HepG2 (cell line): ENCODE data around the gene IL1RAPL2.

ENCODE experiments used
- MAZ ChIP-seq, 2 experiments: sonication (generic) in 1 of 2; formaldehyde crosslinking in 1 of 2; IDR thresholded peaks; 2 replicates each; pipeline versions ENCODE4 v1.5.0 to v1.6.1; 2012 to 2020; ENCODE audit warnings: low read depth in 2 of 2, mild to moderate bottlenecking in 2 of 2, borderline replicate concordance in 1 of 2, improper control_type of control experiment in 1 of 2, low read length in 1 of 2, missing genetic modification reagents in 1 of 2, moderate library complexity in 1 of 2
- PHF8 ChIP-seq: sonication (generic); formaldehyde crosslinking; IDR thresholded peaks from 2 replicates; pipeline ENCODE4 v1.5.0; 2020; ENCODE audit warnings: missing genetic modification reagents
- TF ChIP-seq, protein P1 (sequence below): sonication (generic); formaldehyde crosslinking; IDR thresholded peaks from 2 replicates; pipeline ENCODE4 v1.5.0; 2020; ENCODE audit warnings: mild to moderate bottlenecking, missing genetic modification reagents, moderate library complexity

DNA sequence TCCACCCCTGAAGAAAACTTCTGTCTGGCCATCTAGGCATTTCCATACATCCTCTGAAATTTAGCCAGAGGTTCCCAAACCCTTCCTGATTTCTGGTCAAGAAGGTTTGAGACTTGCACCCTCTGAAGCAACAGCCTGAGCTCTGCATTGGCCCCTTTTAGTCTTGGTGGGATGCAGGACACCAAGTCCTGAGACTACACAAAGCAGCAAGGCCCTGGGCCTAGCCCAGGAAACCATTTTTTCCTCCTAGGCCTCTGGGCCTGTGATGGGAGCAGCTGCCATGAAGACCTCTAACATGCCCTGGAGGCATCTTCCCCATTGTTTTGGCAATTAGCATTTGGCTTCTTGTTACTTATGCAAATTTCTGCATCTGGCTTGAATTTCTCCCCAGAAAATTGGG is 196.6 kb downstream of the IL1RAPL2 start:
- TF ChIP-seq, protein P1, sequence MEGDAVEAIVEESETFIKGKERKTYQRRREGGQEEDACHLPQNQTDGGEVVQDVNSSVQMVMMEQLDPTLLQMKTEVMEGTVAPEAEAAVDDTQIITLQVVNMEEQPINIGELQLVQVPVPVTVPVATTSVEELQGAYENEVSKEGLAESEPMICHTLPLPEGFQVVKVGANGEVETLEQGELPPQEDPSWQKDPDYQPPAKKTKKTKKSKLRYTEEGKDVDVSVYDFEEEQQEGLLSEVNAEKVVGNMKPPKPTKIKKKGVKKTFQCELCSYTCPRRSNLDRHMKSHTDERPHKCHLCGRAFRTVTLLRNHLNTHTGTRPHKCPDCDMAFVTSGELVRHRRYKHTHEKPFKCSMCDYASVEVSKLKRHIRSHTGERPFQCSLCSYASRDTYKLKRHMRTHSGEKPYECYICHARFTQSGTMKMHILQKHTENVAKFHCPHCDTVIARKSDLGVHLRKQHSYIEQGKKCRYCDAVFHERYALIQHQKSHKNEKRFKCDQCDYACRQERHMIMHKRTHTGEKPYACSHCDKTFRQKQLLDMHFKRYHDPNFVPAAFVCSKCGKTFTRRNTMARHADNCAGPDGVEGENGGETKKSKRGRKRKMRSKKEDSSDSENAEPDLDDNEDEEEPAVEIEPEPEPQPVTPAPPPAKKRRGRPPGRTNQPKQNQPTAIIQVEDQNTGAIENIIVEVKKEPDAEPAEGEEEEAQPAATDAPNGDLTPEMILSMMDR (CRISPR knock-in tag), result no peak
- TF ChIP-seq MAZ (IDR thresholded peaks at IDR 0.05; ENCODE audit: borderline replicate concordance, low read depth, low read length) (no peak), MAZ (CRISPR knock-in tag; IDR thresholded peaks at IDR 0.05; ENCODE audit: low read depth) (no peak), PHF8 (no peak)
